Thyroid gland (tissue), 4 donors: ENCODE data around the gene HYPK. TPM values are rescaled to one million over a fixed set of nuclear protein-coding genes. Genes with fewer than 3 reads are reported as not detected.

Source experiments
- DNase-seq, 2 donors: peaks; one replicate each; pipeline ENCODE4 v3.0.0-alpha.2; 2019
- H3K27ac ChIP-seq, 3 donors: fragments of 200-600 bp; sonication (generic); 1 replicate in 2 of 3; 2 replicates in 1 of 3; pipeline ENCODE4 v1.5.1; 2016 to 2019; ENCODE audit warnings: mild to moderate bottlenecking in 1 of 3, moderate library complexity in 1 of 3
- H3K27me3 ChIP-seq: fragments of 200-600 bp; sonication (generic); one replicate; pipeline ENCODE4 v1.5.1; 2019
- H3K36me3 ChIP-seq, 2 donors: fragments of 200-600 bp; sonication (generic); one replicate each; pipeline ENCODE4 v1.5.1; 2016 to 2019
- H3K4me1 ChIP-seq, 2 donors: fragments of 200-600 bp; sonication (generic); one replicate each; pipeline ENCODE4 v1.5.1; 2017 to 2019
- H3K4me3 ChIP-seq, 3 donors: fragments of 200-600 bp; sonication (generic); replicated peaks in 1 of 3; 1 replicate in 2 of 3; 2 replicates in 1 of 3; pipeline ENCODE4 v1.5.1; 2016; ENCODE audit warnings: mild to moderate bottlenecking in 1 of 3
- H3K9me3 ChIP-seq: fragments of 200-600 bp; sonication (generic); one replicate; pipeline ENCODE4 v1.5.1; 2017
- CTCF ChIP-seq, 6 experiments: fragments of 200-600 bp in 3 of 6; fragments of 450-650 bp in 3 of 6; sonication (generic) in 3 of 6; IDR thresholded peaks; one replicate each; pipeline ENCODE4 v1.5.1; 2016 to 2019; ENCODE audit warnings: antibody characterized with exemption in 6 of 6, mild to moderate bottlenecking in 2 of 6, inconsistent platforms in 1 of 6, moderate library complexity in 1 of 6
- POLR2A ChIP-seq, 2 donors: fragments of 450-650 bp; IDR thresholded peaks; one replicate each; pipeline ENCODE4 v1.6.1; 2017; ENCODE audit warnings: antibody characterized with exemption in 2 of 2, mild to moderate bottlenecking in 2 of 2, moderate library complexity in 1 of 2
- WGBS, 2 donors: methylation state at CpG; one replicate each; pipeline ENCODE4 v1.1.5; 2017; 5-methylcytosine and 5-hydroxymethylcytosine counted together
- intact Hi-C: fragments of 100-400 bp; cut with DNase I; formaldehyde crosslinking; loops from one replicate; pipeline ENCODE4 v1.15.1; 2023
- total RNA-seq, 4 donors: library from RNA; depleted of rRNA; stranded (reverse); fragments of >200 nt; gene quantifications; one replicate each; pipeline ENCODE4 v1.2.3, GENCODE V29; 2016

The HYPK gene
- total RNA-seq, 4 donors from 2014 or later: 11.6 to 23.4 (median 12.5) TPM

- intact Hi-C loops: no loop called here
- no peaks in the 10 kb centered on the region for H3K4me1 ChIP-seq
- peak; percentile 44 to 71 (median 53) for TF ChIP-seq CTCF (IDR thresholded peaks at IDR 0.05)
- TF ChIP-seq POLR2A (IDR thresholded peaks at IDR 0.05): no peak
- WGBS, 2 donors: 71 to 72% methylated on average over 5 of the region's 5 CpGs
- peaks cover 72 to 93% of the 10 kb centered on the region in 2 donors for H3K36me3 ChIP-seq
- peak; percentile 48 to 53 for DNase-seq
- H3K9me3 ChIP-seq: no peaks in the 10 kb centered on the region
- no peak overlapping the region for H3K27ac ChIP-seq
- H3K4me3 ChIP-seq: no peak overlapping the region
- no peaks in the 10 kb centered on the region for H3K27me3 ChIP-seq
These were observed 30.7 kb upstream of the HYPK start for GRCh38 chr15:43769584-43770228.

- 80% methylated on average over 2 of the region's 2 CpGs for WGBS, 2 donors
- no peaks in the 10 kb centered on the region for H3K9me3 ChIP-seq
- TF ChIP-seq CTCF (IDR thresholded peaks at IDR 0.05): no peak
- TF ChIP-seq POLR2A (IDR thresholded peaks at IDR 0.05): no peak
- H3K27me3 ChIP-seq: no peaks in the 10 kb centered on the region
- intact Hi-C loops: no loop called here
- peaks cover 62 to 72% of the 10 kb centered on the region in 2 donors for H3K36me3 ChIP-seq
- H3K27ac ChIP-seq: no peak overlapping the region
- DNase-seq: no peak
- no peak overlapping the region for H3K4me3 ChIP-seq
- H3K4me1 ChIP-seq: peaks cover 10% of the 10 kb centered on the region in 2 donors
These were observed 28.6 kb upstream of the HYPK start for GRCh38 chr15:43771816-43772215.

- intact Hi-C loops: no loop called here
- TF ChIP-seq POLR2A (IDR thresholded peaks at IDR 0.05) (no peak), CTCF (IDR thresholded peaks at IDR 0.05) (no peak)
- Histone ChIP-seq H3K27ac (no peak overlapping the region), H3K4me1 (peaks cover 12% of the 10 kb centered on the region in 2 donors), H3K9me3 (no peaks in the 10 kb centered on the region), H3K36me3 (peaks cover 54 to 64% of the 10 kb centered on the region in 2 donors), H3K27me3 (no peaks in the 10 kb centered on the region), H3K4me3 (no peak overlapping the region)
- no peak for DNase-seq
These were observed 27.8 kb upstream of the HYPK start for GRCh38 chr15:43772624-43773023.

GRCh38 chr15:43774062-43774461, 26.3 kb upstream of the HYPK start:
- Histone ChIP-seq H3K27me3 (no peaks in the 10 kb centered on the region), H3K36me3 (peaks cover 39 to 49% of the 10 kb centered on the region in 2 donors), H3K4me1 (peaks cover 15 to 17% of the 10 kb centered on the region in 2 donors), H3K27ac (no peak overlapping the region), H3K9me3 (no peaks in the 10 kb centered on the region), H3K4me3 (no peak overlapping the region)
- TF ChIP-seq CTCF (IDR thresholded peaks at IDR 0.05): no peak
- TF ChIP-seq POLR2A (IDR thresholded peaks at IDR 0.05): no peak
- intact Hi-C loops: no loop called here
- DNase-seq: no peak
- WGBS, 2 donors: 82 to 85% methylated on average over 4 of the region's 4 CpGs

- WGBS, 2 donors: 78 to 92% methylated on average over 1 of the region's 1 CpG
- H3K27ac ChIP-seq: peak overlapping the region in 2 of 3 donors; percentile 86 to 95
- no peaks in the 10 kb centered on the region for H3K27me3 ChIP-seq
- intact Hi-C loops: no loop called here
- peak; percentile 69 to 80 for DNase-seq
- peaks cover 15 to 17% of the 10 kb centered on the region in 2 donors for H3K4me1 ChIP-seq
- peak in 4 of 6 experiments; percentile 25 to 51 (median 42) for TF ChIP-seq CTCF (IDR thresholded peaks at IDR 0.05)
- TF ChIP-seq POLR2A (IDR thresholded peaks at IDR 0.05): no peak
- H3K9me3 ChIP-seq: no peaks in the 10 kb centered on the region
- peaks cover 28 to 35% of the 10 kb centered on the region in 2 donors for H3K36me3 ChIP-seq
- no peak overlapping the region for H3K4me3 ChIP-seq
These were observed 24.9 kb upstream of the HYPK start for GRCh38 chr15:43775411-43775965.
